B cell (primary cell): ENCODE data around the gene C1orf35. TPM values are rescaled to one million over a fixed set of nuclear protein-coding genes. Genes with fewer than 3 reads are reported as not detected.

Source experiments
- ATAC-seq: fragments of 200-7000 bp; cut with Tn5 transposase; one replicate; pipeline ENCODE4 v1.10.0; 2021; ENCODE audit warnings: low read depth, mild to moderate bottlenecking, moderate number of reproducible peaks, moderate library complexity
- CTCF ChIA-PET: fragments of 350-600 bp; sonication (Branson Sonifier 250); formaldehyde crosslinking; loops from one replicate; lab custom pipeline; 2021; ENCODE audit warnings: antibody characterized with exemption, inconsistent platforms; lab: Charles Lee
- POLR2A ChIA-PET: fragments of 350-600 bp; sonication (Branson Sonifier 250); formaldehyde crosslinking; loops from one replicate; lab custom pipeline; 2021; ENCODE audit warnings: antibody characterized with exemption; lab: Charles Lee
- DNase-seq: peaks from one replicate; pipeline ENCODE4 v3.0.0; 2013
- H2AFZ ChIP-seq: 2 replicates; pipeline ENCODE4 v1.6.1; 2012; ENCODE audit warnings: mild to moderate bottlenecking, low read depth, low read length; ENCODE audit not compliant: insufficient read depth, poor library complexity, severe bottlenecking
- H3K27ac ChIP-seq, 2 donors: 1 replicate in 1 of 2; 2 replicates in 1 of 2; pipeline ENCODE4 v1.5.1; 2012 to 2013; ENCODE audit warnings: low read length in 2 of 2, mild to moderate bottlenecking in 2 of 2, moderate library complexity in 1 of 2
- H3K27me3 ChIP-seq, 4 experiments: fragments of 200-600 bp in 1 of 4; sonication (generic) in 1 of 4; replicated peaks in 1 of 4; 1 replicate in 2 of 4; 2 replicates in 2 of 4; pipeline versions ENCODE4 v1.6.1 to v1.7.0; 2013 to 2016; ENCODE audit warnings: low read length in 3 of 4, mild to moderate bottlenecking in 2 of 4, mixed read lengths in 1 of 4, moderate library complexity in 1 of 4; ENCODE audit not compliant: insufficient read depth in 4 of 4, control insufficient read depth in 3 of 4; ENCODE audit errors: control extremely low read depth in 1 of 4
- H3K36me3 ChIP-seq, 2 experiments: replicated peaks in 1 of 2; 1 replicate in 1 of 2; 2 replicates in 1 of 2; pipeline versions ENCODE4 v1.6.1 to v1.7.1; 2013; ENCODE audit warnings: low read length in 1 of 2; ENCODE audit not compliant: insufficient read depth in 2 of 2, control insufficient read depth in 1 of 2; ENCODE audit errors: control extremely low read depth in 1 of 2, extremely low read depth in 1 of 2
- H3K4me1 ChIP-seq, 2 donors: fragments of 200-600 bp in 1 of 2; sonication (generic) in 1 of 2; 1 replicate in 1 of 2; 2 replicates in 1 of 2; pipeline versions ENCODE4 v1.5.1 to v1.6.1; 2013 to 2017; ENCODE audit warnings: low read length in 2 of 2; ENCODE audit not compliant: control insufficient read depth in 2 of 2, insufficient read depth in 2 of 2
- H3K4me2 ChIP-seq: replicated peaks from 2 replicates; pipeline ENCODE3; 2012; ENCODE audit warnings: mild to moderate bottlenecking, low read depth, low read length; ENCODE audit not compliant: poor library complexity, severe bottlenecking
- H3K4me3 ChIP-seq, 5 experiments: fragments of 200-600 bp in 1 of 5; sonication (generic) in 1 of 5; 1 replicate in 3 of 5; 2 replicates in 2 of 5; pipeline versions ENCODE4 v1.5.1 to v1.7.0; 2011 to 2016; ENCODE audit warnings: low read length in 4 of 5, mild to moderate bottlenecking in 4 of 5, low read depth in 2 of 5, control low read depth in 1 of 5, moderate library complexity in 1 of 5; ENCODE audit not compliant: insufficient read depth in 1 of 5; ENCODE audit errors: control extremely low read depth in 1 of 5, extremely low read depth in 1 of 5
- H3K79me2 ChIP-seq: fragments of 200-600 bp; sonication (generic); one replicate; pipeline ENCODE4 v1.6.0; 2016; ENCODE audit warnings: low read length; ENCODE audit not compliant: control insufficient read depth, insufficient read depth
- H3K9ac ChIP-seq: fragments of 200-600 bp; sonication (generic); 2 replicates; pipeline ENCODE4 v1.6.1; 2017; ENCODE audit warnings: mild to moderate bottlenecking, low read length, moderate library complexity
- H3K9me3 ChIP-seq, 3 donors: one replicate each; pipeline versions ENCODE4 v1.6.1 to v1.7.1; 2013; ENCODE audit warnings: low read length in 2 of 3; ENCODE audit not compliant: control insufficient read depth in 2 of 3, insufficient read depth in 1 of 3; ENCODE audit errors: control extremely low read depth in 1 of 3
- H4K20me1 ChIP-seq: 2 replicates; pipeline ENCODE4 v1.6.0; 2012; ENCODE audit warnings: mild to moderate bottlenecking, low read length; ENCODE audit not compliant: insufficient read depth, control insufficient read depth, poor library complexity, severe bottlenecking
- H3K27ac Mint-ChIP-seq: one replicate; pipeline ENCODE4 v1.8.0; 2021; ENCODE audit warnings: mixed read lengths
- H3K27me3 Mint-ChIP-seq: one replicate; pipeline ENCODE4 v1.8.0; 2021; ENCODE audit warnings: mixed read lengths
- H3K4me1 Mint-ChIP-seq: one replicate; pipeline ENCODE4 v1.8.0; 2021; ENCODE audit warnings: mixed read lengths
- H3K4me3 Mint-ChIP-seq: one replicate; pipeline ENCODE4 v1.8.0; 2021; ENCODE audit warnings: mixed read lengths
- H3K9me3 Mint-ChIP-seq: one replicate; pipeline ENCODE4 v1.8.0; 2022; ENCODE audit warnings: mixed read lengths; ENCODE audit not compliant: insufficient read depth
- EZH2 ChIP-seq: IDR thresholded peaks from 2 replicates; pipeline ENCODE4 v1.6.1; 2012; ENCODE audit warnings: borderline replicate concordance, low read depth, mild to moderate bottlenecking, moderate library complexity, low read length; ENCODE audit not compliant: insufficient read depth, poor library complexity, severe bottlenecking
- WGBS: methylation state at CpG from one replicate; pipeline ENCODE4 v1.1.5; 2013; ENCODE audit warnings: missing lambda C conversion rate; ENCODE audit not compliant: insufficient coverage; 5-methylcytosine and 5-hydroxymethylcytosine counted together
- intact Hi-C: fragments of 100-400 bp; cut with micrococcal nuclease; formaldehyde crosslinking; loops from one replicate; pipeline ENCODE4 v1.10.0; 2022
- polyA plus RNA-seq: library from polyadenylated mRNA; depleted of rRNA; stranded (reverse); fragments of >200 nt; gene quantifications from 2 replicates; pipeline ENCODE4 v1.2.3, GENCODE V29; 2012
- total RNA-seq, 2 donors: library from RNA; stranded (reverse); fragments of 120-200 nt in 1 of 2; gene quantifications; 1 replicate in 1 of 2; 2 replicates in 1 of 2; pipeline versions ENCODE4 v1.2.3 to v1.2.4, GENCODE V29; 2013 to 2022
- TF ChIP-seq, protein P1 (sequence below): fragments of 200-600 bp; IDR thresholded peaks from one replicate; pipeline ENCODE4 v1.8.0; 2022; ENCODE audit warnings: antibody characterized with exemption, mild to moderate bottlenecking

The C1orf35 gene
- total and polyA plus RNA-seq, 2 donors (not counting 1 experiment from before 2014, with no cell fraction given): 24.1 to 41.0 TPM

DNA sequence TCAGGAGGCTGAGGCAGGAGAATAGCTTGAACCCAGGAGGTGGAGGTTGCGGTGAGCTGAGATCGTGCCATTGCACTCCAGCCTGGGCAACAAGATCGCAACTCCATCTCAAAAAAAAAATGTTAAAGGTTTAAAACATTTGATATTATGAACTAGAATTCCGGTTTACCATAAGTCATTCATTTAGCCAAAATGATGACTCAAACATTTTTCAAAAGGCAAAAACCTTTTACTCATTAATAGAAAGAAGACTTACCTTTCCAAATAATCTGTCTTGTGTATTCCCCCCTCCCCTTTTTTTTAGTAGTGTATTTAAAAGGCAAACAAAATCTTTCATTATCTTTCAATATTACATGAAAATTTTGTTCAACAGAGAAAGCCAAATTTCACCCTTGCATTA lies 14.2 kb upstream of the C1orf35 start:
- Histone ChIP-seq H2AFZ (no peak overlapping the region), H4K20me1 (no peaks in the 10 kb centered on the region), H3K4me1 (peaks cover 10 to 11% of the 10 kb centered on the region in 2 donors), H3K4me3 (no peak overlapping the region), H3K27ac (no peak overlapping the region), H3K36me3 (no peaks in the 10 kb centered on the region), H3K9me3 (no peaks in the 10 kb centered on the region), H3K4me2 (no peak overlapping the region), H3K27me3 (no peaks in the 10 kb centered on the region), H3K79me2 (no peaks in the 10 kb centered on the region), H3K9ac (no peak overlapping the region)
- Mint-ChIP-seq H3K4me3 (no peak overlapping the region), H3K27ac (no peak overlapping the region), H3K4me1 (peaks cover 5% of the 10 kb centered on the region), H3K9me3 (peaks cover 3% of the 10 kb centered on the region), H3K27me3 (no peaks in the 10 kb centered on the region)
- ATAC-seq (no peak), DNase-seq (no peak)
- WGBS: 100% methylated on average over 1 of the region's 4 CpGs
- CTCF ChIA-PET: no interaction called here
- TF ChIP-seq EZH2: no peak
- TF ChIP-seq, protein P1, sequence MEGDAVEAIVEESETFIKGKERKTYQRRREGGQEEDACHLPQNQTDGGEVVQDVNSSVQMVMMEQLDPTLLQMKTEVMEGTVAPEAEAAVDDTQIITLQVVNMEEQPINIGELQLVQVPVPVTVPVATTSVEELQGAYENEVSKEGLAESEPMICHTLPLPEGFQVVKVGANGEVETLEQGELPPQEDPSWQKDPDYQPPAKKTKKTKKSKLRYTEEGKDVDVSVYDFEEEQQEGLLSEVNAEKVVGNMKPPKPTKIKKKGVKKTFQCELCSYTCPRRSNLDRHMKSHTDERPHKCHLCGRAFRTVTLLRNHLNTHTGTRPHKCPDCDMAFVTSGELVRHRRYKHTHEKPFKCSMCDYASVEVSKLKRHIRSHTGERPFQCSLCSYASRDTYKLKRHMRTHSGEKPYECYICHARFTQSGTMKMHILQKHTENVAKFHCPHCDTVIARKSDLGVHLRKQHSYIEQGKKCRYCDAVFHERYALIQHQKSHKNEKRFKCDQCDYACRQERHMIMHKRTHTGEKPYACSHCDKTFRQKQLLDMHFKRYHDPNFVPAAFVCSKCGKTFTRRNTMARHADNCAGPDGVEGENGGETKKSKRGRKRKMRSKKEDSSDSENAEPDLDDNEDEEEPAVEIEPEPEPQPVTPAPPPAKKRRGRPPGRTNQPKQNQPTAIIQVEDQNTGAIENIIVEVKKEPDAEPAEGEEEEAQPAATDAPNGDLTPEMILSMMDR: no peak
- intact Hi-C loops: no loop called here
- POLR2A ChIA-PET: no interaction called here

GRCh38 chr1:228114827-228115226 lies 11.7 kb upstream of the C1orf35 start:
- POLR2A ChIA-PET: interaction anchor here (0.6 kb wide), 1 partner anchor 55 kb away, joined by 6 read pairs; no protein-coding TSS in a partner anchor

More at GRCh38 chr1:228114827-228115226, 11.7 kb upstream of the C1orf35 start:
- Histone ChIP-seq H3K79me2 (peaks cover 2% of the 10 kb centered on the region), H3K4me2 (no peak overlapping the region), H4K20me1 (no peaks in the 10 kb centered on the region), H2AFZ (no peak overlapping the region), H3K27ac (no peak overlapping the region), H3K4me3 (no peak overlapping the region), H3K36me3 (no peaks in the 10 kb centered on the region), H3K4me1 (peaks cover 5 to 6% of the 10 kb centered on the region in 2 donors), H3K9ac (no peak overlapping the region), H3K9me3 (no peaks in the 10 kb centered on the region), H3K27me3 (no peaks in the 10 kb centered on the region)
- DNase-seq: no peak
- H3K27me3 Mint-ChIP-seq: no peaks in the 10 kb centered on the region
- peaks cover 3% of the 10 kb centered on the region for H3K4me1 Mint-ChIP-seq
- peaks cover 3% of the 10 kb centered on the region for H3K9me3 Mint-ChIP-seq
- no peak overlapping the region for H3K4me3 Mint-ChIP-seq
- intact Hi-C loops: no loop called here
- ATAC-seq: no peak
- WGBS: no CpG with 5 or more reads among the region's 3 CpGs
- H3K27ac Mint-ChIP-seq: no peak overlapping the region
- CTCF ChIA-PET: no interaction called here
- TF ChIP-seq, protein P1: no peak
- no peak for TF ChIP-seq EZH2
